ENCODE results near the gene IFT22.
"Not testable (repeated sequence)": the region's sequence is repeated elsewhere in the genome, so short reads cannot be mapped to it uniquely, and the experiment has no call there.

Gene IFT22

DNA sequence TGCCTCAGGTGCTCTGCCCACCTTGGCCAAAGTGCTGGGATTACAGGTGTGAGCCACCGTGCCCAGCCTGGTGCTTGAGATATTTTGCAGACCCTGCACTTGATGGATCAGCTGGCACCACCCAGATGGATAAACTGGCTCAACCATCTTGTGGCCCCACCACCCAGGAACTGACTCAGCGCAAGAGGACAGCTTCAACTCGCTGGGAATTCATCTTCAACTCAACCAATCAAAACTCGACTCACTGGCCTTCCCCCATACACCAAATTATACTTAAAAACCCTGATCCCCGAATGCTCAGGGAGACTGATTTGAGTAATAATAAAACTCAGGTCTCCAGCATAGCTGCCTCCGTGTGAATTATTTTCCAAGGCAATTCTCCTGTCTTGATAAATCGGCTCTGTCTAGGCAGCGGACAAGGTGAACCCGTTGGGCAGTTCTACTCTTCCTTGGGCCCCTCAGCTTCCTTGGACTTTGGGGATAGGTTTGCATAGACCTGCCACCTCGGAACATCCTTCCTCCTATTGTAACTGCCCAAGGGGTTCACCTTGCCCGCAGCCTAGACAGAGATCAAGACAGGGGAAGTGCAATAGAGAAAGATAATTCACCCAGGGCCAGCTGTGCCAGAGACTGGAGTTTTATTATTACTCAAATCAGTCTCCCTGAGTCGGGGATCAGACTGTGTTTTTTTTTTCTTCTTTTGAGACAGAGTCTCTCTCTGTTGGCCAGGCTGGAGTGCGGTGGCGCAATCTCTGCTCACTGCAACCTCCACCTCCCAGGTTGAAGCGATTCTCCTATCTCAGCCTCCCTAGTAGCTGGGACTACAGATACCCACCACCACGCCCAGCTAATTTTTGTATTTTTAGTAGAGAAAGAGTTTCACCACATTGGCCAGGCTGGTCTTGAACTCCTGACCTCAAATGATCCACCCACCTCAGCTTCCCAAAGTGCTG is 28.3 kb downstream of the IFT22 start:
- H3K27me3 ChIP-seq (ENCODE audit: control insufficient read depth, insufficient read depth, low read length); H3K9me3 ChIP-seq (ENCODE audit: control insufficient read depth, insufficient read depth, low read length); H3K36me3 ChIP-seq (ENCODE audit: control insufficient read depth, insufficient read depth, low read length): not testable (repeated sequence)
- peaks cover 34% of the 10 kb centered on the region for H3K4me1 ChIP-seq (ENCODE audit: control insufficient read depth, insufficient read depth, low read length)
- peak overlapping the region; percentile 34; the same call in 1 of the 2 replicates for H3K4me3 ChIP-seq (ENCODE audit: low read depth, low read length)
- H3K9ac ChIP-seq (ENCODE audit: low read depth, low read length): peak overlapping the region; percentile 61
- H3K27ac ChIP-seq (ENCODE audit: low read depth, low read length): peak overlapping the region; percentile 100

- not testable (repeated sequence) for H3K27me3 ChIP-seq (ENCODE audit: control insufficient read depth, insufficient read depth, low read length)
Observed at GRCh38 chr7:101292566-101292965, 29.0 kb downstream of the IFT22 start.

DNA sequence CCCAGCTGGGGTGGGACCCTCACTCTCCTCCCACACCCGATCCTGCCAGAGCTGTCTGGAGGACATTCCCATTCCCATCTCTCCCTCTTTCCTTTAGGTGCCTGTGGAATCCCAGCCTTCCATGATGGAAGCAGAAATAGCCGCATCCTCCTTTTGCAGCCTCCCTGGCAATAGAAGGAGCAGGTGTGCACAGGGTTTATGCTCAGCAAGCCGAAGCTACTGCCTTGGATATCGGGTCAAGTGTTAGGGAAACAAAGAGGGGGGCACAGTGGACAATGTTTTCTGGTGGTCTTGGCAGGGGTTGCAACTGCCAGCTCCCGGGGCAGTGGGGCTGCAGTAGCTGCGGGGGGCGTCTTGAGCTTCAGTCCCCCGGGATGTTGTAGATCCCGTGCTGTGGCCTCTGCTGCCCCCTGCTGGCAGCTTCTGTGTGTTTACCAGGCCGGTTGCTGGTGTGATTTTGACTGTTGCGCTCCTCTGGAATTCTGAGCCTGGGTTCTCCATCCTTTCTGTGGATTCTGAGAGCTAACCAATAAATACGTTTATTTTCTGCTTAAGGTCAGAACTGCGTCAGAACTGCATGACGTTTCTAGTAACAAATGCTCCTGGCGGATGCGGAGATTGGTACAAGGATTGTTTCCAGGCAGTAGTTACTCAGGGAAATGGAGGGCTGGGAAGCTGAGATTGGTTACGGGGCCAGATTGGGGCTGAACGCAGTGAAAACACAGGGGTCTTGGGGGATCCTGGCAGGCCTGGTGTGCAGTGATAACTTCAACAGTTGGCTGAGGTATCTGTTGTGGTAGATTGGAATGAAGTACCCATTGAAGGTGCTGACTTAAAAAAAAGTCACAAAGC is 31.2 kb downstream of the IFT22 start:
- not testable (repeated sequence) for H3K27me3 ChIP-seq (ENCODE audit: control insufficient read depth, insufficient read depth, low read length); H3K9me3 ChIP-seq (ENCODE audit: control insufficient read depth, insufficient read depth, low read length); H3K36me3 ChIP-seq (ENCODE audit: control insufficient read depth, insufficient read depth, low read length); H3K4me3 ChIP-seq (ENCODE audit: low read depth, low read length); H3K9ac ChIP-seq (ENCODE audit: low read depth, low read length)
- Histone ChIP-seq H3K4me1 (ENCODE audit: control insufficient read depth, insufficient read depth, low read length) (peaks cover 31% of the 10 kb centered on the region), H3K27ac (ENCODE audit: low read depth, low read length) (peak overlapping the region; percentile 68)

More at GRCh38 chr7:101292566-101292965, 29.0 kb downstream of the IFT22 start:
- peaks cover 31% of the 10 kb centered on the region for H3K4me1 ChIP-seq (ENCODE audit: control insufficient read depth, insufficient read depth, low read length)
- H3K27ac ChIP-seq (ENCODE audit: low read depth, low read length); H3K9me3 ChIP-seq (ENCODE audit: control insufficient read depth, insufficient read depth, low read length); H3K4me3 ChIP-seq (ENCODE audit: low read depth, low read length); H3K9ac ChIP-seq (ENCODE audit: low read depth, low read length); H3K36me3 ChIP-seq (ENCODE audit: control insufficient read depth, insufficient read depth, low read length): not testable (repeated sequence)

- H3K27ac ChIP-seq (ENCODE audit: low read depth, low read length); H3K9me3 ChIP-seq (ENCODE audit: control insufficient read depth, insufficient read depth, low read length); H3K36me3 ChIP-seq (ENCODE audit: control insufficient read depth, insufficient read depth, low read length); H3K9ac ChIP-seq (ENCODE audit: low read depth, low read length); H3K27me3 ChIP-seq (ENCODE audit: control insufficient read depth, insufficient read depth, low read length); H3K4me3 ChIP-seq (ENCODE audit: low read depth, low read length): not testable (repeated sequence)
- H3K4me1 ChIP-seq (ENCODE audit: control insufficient read depth, insufficient read depth, low read length): peaks cover 25% of the 10 kb centered on the region
Observed at GRCh38 chr7:101289687-101290086, 31.9 kb downstream of the IFT22 start.

DNA sequence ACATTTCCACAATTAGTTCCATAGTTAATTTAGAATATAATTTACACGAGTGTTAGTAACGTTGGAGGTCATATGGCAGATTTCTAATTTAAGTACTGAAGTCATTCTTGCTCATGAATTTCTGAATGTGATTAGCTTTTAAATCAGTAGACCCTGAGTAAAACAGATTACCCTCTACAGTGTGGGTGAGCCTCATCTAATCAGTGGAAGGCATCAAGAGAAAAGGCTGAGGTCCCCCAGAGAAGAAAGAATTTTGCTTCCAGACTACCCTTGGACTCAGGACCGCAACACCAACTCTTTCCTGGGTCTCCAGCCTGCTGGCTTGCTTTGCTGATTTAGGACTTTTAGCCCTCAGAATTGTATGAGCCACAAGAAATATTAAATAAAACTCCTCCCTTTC is 33.2 kb downstream of the IFT22 start:
- no peaks in the 10 kb centered on the region for H3K27me3 ChIP-seq (ENCODE audit: control insufficient read depth, insufficient read depth, low read length)
- peaks cover 16% of the 10 kb centered on the region for H3K4me1 ChIP-seq (ENCODE audit: control insufficient read depth, insufficient read depth, low read length)
- H3K36me3 ChIP-seq (ENCODE audit: control insufficient read depth, insufficient read depth, low read length): no peaks in the 10 kb centered on the region
- no peak overlapping the region for H3K27ac ChIP-seq (ENCODE audit: low read depth, low read length)
- H3K4me3 ChIP-seq (ENCODE audit: low read depth, low read length): no peak overlapping the region
- no peaks in the 10 kb centered on the region for H3K9me3 ChIP-seq (ENCODE audit: control insufficient read depth, insufficient read depth, low read length)
- no peak overlapping the region for H3K9ac ChIP-seq (ENCODE audit: low read depth, low read length)

DNA sequence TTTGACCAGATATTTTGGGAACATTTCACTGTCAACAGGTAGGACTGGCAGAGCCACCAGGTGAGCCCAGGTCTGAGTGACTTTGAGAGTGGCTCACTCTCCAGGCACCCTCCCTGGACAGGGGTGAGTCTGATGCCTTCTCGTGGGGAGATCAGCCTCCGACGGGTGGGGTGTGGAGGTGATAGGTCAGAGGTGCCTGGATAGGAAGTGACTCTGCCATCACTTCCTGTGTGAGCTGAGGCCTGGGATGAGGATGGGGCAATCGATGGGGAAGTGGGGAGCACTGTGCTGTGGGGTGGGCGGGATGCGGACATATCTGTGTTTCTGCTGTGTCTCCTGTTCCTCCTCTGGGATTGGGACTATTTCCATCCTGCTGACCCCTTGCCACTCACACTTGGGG is 34.6 kb downstream of the IFT22 start:
- H3K9ac ChIP-seq (ENCODE audit: low read depth, low read length): no peak overlapping the region
- H3K36me3 ChIP-seq (ENCODE audit: control insufficient read depth, insufficient read depth, low read length): no peaks in the 10 kb centered on the region
- peaks cover 9% of the 10 kb centered on the region for H3K4me1 ChIP-seq (ENCODE audit: control insufficient read depth, insufficient read depth, low read length)
- H3K9me3 ChIP-seq (ENCODE audit: control insufficient read depth, insufficient read depth, low read length): no peaks in the 10 kb centered on the region
- H3K4me3 ChIP-seq (ENCODE audit: low read depth, low read length): no peak overlapping the region
- H3K27ac ChIP-seq (ENCODE audit: low read depth, low read length): no peak overlapping the region
- no peaks in the 10 kb centered on the region for H3K27me3 ChIP-seq (ENCODE audit: control insufficient read depth, insufficient read depth, low read length)

DNA sequence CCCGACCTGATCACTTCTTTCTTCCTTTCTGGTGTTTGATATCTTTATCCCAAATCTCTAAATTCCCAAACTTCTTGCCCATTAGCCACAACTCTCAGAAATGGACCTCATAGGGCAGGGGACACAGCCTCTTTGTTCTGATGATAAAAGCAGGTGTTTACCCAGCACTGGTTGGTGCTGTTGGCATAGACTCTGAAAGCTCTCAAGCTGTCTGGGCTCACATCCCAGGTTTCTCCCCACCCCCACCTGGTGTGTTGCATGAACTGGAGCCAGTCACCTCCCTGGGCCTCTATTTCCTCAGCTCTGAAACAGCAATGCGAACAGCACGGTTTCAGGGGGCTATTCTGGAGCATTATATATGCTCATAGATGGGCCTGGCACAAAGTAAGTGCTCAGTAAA is 35.7 kb downstream of the IFT22 start:
- not testable (repeated sequence) for H3K27ac ChIP-seq (ENCODE audit: low read depth, low read length); H3K36me3 ChIP-seq (ENCODE audit: control insufficient read depth, insufficient read depth, low read length); H3K9me3 ChIP-seq (ENCODE audit: control insufficient read depth, insufficient read depth, low read length); H3K4me3 ChIP-seq (ENCODE audit: low read depth, low read length); H3K27me3 ChIP-seq (ENCODE audit: control insufficient read depth, insufficient read depth, low read length); H3K4me1 ChIP-seq (ENCODE audit: control insufficient read depth, insufficient read depth, low read length); H3K9ac ChIP-seq (ENCODE audit: low read depth, low read length)

DNA sequence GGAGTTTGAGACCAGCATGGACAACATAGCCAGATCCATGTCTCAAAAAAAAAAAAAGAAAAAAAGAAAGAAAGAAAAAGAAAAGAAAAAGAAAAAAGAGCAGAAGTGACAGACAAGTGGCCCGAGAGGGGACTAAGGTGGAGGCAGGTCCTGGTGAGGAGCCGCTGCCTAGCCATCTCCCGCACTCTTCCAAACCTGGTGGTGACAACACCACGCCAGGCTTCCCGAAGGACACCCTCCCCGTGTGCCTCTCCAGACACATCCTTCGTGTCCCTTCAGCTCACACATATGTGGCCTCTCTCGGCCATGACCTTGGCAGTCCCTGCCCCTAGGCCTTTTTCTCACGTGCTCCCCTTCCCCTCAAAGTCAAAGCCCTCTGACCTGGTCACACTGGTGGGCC is 36.4 kb downstream of the IFT22 start:
- Histone ChIP-seq H3K9me3 (ENCODE audit: control insufficient read depth, insufficient read depth, low read length) (no peaks in the 10 kb centered on the region), H3K27me3 (ENCODE audit: control insufficient read depth, insufficient read depth, low read length) (no peaks in the 10 kb centered on the region), H3K9ac (ENCODE audit: low read depth, low read length) (no peak overlapping the region), H3K4me1 (ENCODE audit: control insufficient read depth, insufficient read depth, low read length) (peaks cover 5% of the 10 kb centered on the region), H3K27ac (ENCODE audit: low read depth, low read length) (no peak overlapping the region), H3K4me3 (ENCODE audit: low read depth, low read length) (no peak overlapping the region), H3K36me3 (ENCODE audit: control insufficient read depth, insufficient read depth, low read length) (no peaks in the 10 kb centered on the region)

DNA sequence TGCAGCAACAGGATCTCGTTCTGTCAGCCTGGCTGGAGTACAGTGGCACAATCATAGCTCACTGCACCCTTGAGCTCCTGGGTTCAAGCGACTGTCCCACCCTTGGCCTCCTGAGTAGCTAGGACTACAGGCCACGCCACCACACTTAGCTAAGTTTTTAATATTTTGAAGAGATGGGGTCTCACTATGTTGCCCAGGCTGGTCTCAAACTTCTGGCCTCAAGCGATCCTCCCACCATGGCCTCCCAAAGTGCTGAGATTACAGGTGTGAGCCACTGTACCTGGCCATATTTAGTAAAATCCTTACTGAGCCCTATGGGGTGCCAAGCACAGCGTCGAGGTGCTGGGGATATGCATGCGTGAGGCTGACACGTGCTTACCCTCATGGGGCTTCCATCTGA is 40.7 kb downstream of the IFT22 start:
- not testable (repeated sequence) for H3K9me3 ChIP-seq (ENCODE audit: control insufficient read depth, insufficient read depth, low read length); H3K27me3 ChIP-seq (ENCODE audit: control insufficient read depth, insufficient read depth, low read length); H3K9ac ChIP-seq (ENCODE audit: low read depth, low read length); H3K4me3 ChIP-seq (ENCODE audit: low read depth, low read length); H3K4me1 ChIP-seq (ENCODE audit: control insufficient read depth, insufficient read depth, low read length); H3K27ac ChIP-seq (ENCODE audit: low read depth, low read length); H3K36me3 ChIP-seq (ENCODE audit: control insufficient read depth, insufficient read depth, low read length)

DNA sequence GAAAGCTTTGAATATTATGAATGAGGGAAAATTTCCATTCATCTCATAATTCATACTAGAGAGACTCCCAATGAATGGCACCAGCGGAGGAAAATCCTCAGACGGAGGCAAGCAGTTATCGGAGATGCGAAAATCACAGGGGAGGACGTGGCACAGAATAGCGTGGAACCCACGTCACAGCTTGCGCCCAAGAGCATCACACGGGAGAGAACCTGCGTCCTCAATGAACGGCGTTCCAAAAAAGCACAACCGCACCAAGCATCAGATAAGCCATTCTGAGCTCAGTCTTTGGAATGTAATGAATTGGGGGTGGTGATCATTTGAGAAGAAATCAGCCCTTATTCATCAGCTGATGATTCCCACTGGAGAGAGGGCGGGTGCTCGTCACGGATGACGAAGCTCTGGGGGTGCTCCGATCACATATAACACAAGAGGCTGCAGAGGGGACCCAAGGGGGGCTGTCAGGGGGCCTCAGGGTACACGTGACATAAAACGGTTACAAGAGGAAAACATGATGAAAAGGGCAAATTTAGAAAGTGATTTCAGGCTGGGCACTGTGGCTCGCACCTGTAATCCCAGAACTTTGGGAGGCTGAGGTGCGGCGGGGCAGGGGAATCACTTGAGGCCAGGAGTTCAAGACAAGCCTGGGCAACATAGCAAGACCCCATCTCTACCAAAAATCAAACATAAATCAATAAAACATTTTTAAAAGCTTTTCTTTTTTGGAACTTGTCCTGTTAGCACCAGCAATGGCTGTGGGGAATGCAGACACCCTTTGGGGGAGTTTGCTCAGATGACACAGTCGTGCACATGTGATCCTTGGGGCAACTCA is 42.9 kb downstream of the IFT22 start:
- Histone ChIP-seq H3K4me1 (ENCODE audit: control insufficient read depth, insufficient read depth, low read length) (no peaks in the 10 kb centered on the region), H3K4me3 (ENCODE audit: low read depth, low read length) (no peak overlapping the region), H3K27me3 (ENCODE audit: control insufficient read depth, insufficient read depth, low read length) (no peaks in the 10 kb centered on the region), H3K9ac (ENCODE audit: low read depth, low read length) (no peak overlapping the region), H3K36me3 (ENCODE audit: control insufficient read depth, insufficient read depth, low read length) (no peaks in the 10 kb centered on the region), H3K9me3 (ENCODE audit: control insufficient read depth, insufficient read depth, low read length) (no peaks in the 10 kb centered on the region), H3K27ac (ENCODE audit: low read depth, low read length) (no peak overlapping the region)
